ENCODE data around the gene LGALS7.
"Not testable (repeated sequence)": the region's sequence is repeated elsewhere in the genome, so short reads cannot be mapped to it uniquely, and the experiment has no call there.

The LGALS7 gene

DNA sequence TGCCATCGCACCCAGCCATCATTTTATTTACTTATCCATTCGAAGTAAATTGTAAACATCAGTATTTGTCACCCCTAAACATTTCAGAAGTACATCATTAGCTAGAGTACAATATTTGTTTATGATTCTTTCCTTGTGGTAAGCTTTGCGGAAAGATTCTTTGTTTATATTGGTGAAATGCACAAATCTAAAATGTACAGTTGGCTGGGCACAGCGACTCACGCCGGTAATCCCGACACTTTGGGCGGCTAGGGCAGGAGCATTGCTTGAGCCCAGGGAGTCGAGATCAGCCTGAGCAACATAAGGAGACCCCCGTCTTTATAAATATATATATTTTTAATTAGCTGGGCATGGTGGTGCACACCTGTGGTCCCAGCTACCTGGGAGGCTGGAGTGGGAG lies 25.8 kb upstream of the LGALS7 start:
- DNase-seq (ENCODE audit: low spot score) = no peak

- not testable (repeated sequence) for DNase-seq (ENCODE audit: low spot score)
These were observed 24.5 kb upstream of the LGALS7 start for GRCh38 chr19:38797781-38798180.

- DNase-seq (ENCODE audit: low spot score) = no peak
These were observed 22.8 kb upstream of the LGALS7 start for GRCh38 chr19:38796154-38796553.

DNA sequence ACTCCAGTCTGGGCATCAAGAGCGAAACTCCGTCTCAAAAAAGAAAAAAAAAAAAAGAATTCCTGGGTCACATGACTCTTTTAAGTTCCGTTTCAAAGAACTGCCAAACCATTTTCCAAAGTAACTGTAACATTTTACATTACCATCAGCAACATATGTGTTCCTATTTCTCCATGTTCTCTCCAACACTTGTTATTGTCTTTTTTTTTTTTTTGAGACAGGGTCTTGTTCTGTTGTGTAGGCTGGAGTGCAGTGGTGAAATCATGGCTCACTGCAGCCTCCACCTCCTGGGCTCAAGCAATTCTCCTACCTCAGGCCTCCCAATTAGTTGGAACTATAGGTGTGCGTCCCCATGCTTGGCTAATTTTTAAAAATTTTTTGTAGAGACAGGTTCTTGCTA lies 22.2 kb upstream of the LGALS7 start:
- DNase-seq (ENCODE audit: low spot score) = no peak

- no peak for DNase-seq (ENCODE audit: low spot score)
These were observed 20.4 kb upstream of the LGALS7 start for GRCh38 chr19:38793671-38794070.

DNA sequence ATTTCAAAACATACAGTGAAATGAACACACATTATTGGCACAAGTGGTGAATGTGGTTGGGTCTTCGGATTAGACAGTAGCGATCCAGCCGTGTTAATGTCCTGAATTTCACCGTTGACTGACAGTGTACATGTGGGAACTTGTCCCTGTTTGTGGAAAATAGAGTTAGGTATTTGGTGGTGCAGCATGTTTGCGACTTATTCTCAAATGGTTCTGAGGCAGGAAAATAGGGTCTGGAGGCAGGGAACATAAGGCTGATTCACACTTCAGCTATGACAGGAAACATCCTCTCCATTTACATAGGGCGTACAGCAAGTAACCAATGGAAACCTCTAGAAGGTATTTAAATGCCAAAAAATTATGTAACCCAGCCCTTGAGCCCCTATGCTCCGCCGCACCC lies 19.9 kb upstream of the LGALS7 start:
- DNase-seq (ENCODE audit: low spot score) = no peak

DNA sequence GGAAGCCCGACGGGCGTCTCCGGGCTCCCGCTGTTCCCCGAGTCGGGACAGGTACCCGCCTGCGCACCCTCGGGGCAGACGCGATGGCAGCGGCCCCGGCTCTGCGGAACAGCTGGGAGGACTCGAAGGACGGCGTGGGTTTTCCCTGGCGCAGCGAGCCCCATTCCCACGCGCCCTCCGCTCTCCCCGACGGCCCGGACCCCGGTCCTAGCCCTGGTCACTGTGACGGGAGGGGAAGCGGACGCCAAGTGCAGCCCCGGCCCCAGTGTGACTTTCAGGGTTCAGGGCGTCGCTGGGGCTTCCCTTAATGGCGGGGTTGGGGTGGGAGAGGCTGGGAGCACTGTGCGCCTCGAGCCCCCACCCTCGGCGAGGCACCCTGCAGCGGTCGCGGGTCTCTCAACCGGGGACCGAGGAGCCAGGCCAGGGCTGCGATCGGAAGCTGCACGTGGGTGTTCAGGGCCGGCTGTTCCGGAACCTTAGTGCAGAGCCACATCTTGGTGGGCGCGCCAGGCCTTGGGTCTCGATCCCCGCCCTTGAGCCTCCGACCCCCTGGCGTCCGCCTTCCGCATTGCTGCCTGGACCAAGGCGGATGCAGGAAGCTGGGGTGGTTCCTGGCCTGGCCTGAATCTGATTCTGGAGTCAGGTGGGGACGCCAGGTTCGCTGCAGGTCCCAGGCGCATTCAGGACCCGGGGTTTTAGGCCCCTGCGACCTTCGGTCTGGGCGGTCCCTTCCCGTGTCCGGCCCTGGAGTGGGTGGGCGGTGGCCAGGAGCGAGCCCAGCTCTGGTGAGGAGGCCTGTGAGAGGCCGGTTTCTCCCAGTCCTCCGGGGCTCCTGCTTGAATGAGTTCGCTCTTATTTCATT lies 19.2 kb upstream of the LGALS7 start:
- DNase-seq (ENCODE audit: low spot score) = no peak

DNA sequence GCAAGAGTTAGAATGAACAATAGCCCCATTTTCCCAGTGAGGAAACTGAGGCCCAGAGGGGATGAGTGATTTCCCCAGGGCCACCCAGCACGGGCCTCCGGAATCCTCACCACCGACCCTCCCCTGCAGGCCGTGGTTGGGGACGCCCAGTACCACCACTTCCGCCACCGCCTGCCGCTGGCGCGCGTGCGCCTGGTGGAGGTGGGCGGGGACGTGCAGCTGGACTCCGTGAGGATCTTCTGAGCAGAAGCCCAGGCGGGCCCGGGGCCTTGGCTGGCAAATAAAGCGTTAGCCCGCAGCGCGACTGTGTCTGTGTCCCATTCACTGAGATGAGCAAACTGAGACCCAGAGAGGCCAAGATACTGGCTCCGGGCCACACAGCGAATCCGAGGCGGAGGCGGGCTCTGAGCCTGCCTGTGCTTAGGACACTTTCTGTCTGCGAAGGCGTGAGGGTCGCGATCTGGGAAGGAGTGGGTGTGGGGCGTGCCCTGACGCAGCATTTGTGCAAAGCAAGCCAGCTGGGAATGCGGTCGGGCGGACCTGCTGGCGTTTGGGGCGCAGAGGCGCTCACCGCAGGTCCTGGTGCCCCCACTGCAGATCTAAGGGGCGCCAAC lies 18.2 kb upstream of the LGALS7 start:
- DNase-seq (ENCODE audit: low spot score) = not testable (repeated sequence)

DNA sequence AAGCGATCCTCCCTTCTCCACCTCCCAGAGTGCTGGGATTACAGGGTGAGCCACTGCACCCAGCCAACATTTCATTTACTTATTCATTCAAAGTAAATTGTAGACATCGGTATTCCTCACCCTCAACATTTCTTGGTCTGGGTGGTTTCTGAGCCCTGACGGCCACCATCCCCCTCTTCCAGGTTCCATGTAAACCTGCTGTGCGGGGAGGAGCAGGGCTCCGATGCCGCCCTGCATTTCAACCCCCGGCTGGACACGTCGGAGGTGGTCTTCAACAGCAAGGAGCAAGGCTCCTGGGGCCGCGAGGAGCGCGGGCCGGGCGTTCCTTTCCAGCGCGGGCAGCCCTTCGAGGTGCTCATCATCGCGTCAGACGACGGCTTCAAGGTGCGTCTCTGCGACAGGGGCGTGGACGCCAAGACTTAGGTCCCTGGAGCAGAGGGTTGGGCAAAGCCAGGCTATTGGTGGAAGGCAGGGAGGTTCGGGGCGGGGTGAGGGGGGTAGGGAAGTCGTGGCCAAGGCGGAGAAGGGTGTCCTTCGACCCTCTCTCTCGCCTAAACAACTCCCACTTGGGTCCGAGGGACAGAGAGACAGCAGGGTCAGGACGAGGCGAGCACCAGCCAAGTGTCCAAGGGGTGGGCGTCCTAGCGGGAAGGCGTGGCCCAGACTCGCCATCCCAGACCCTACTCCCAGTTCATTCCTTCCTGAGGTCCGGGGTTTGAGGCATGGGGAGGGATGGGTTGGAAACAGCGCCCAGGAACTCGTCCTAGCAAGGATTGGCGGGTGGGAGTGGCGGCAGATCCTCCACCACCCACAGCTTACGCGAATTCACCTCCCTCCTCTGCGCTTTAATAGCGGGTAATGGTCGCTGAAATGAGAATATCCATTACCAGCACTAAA lies 17.4 kb upstream of the LGALS7 start:
- DNase-seq (ENCODE audit: low spot score) = not testable (repeated sequence)

- no peak for DNase-seq (ENCODE audit: low spot score)
These were observed 15.3 kb upstream of the LGALS7 start, which contains the start of gene LGALS7B for GRCh38 chr19:38788478-38789243. TSS of gene LGALS7B (plus strand) at chr19:38789200. CDS start at chr19:38789227, 27 bp downstream.

- no peak for DNase-seq (ENCODE audit: low spot score)
These were observed 13.4 kb upstream of the LGALS7 start for GRCh38 chr19:38786572-38787265.

GRCh38 chr19:38786061-38786460 lies 12.7 kb upstream of the LGALS7 start:
- not testable (repeated sequence) for DNase-seq (ENCODE audit: low spot score)

GRCh38 chr19:38785187-38785699 lies 11.9 kb upstream of the LGALS7 start:
- DNase-seq (ENCODE audit: low spot score) = no peak

GRCh38 chr19:38784224-38784623 lies 10.9 kb upstream of the LGALS7 start:
- DNase-seq (ENCODE audit: low spot score) = no peak

DNA sequence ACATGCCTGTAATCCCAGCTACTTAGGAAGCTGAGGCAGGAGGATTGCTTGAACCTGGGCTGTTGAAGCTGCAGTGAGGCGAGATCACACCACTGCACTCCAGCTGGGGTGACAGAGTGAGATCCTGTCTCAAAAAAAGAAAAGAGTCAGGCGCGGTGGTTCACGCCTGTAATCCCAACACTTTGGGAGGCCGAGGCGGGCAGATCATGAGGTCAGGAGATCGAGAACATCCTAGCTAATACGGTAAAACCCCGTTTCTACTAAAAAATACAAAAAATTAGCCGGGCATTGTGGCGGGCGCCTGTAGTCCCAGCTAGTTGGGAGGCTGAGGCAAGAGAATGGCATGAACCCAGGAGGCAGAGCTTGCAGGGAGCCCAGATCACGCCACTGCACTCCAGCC lies 8.9 kb upstream of the LGALS7 start:
- DNase-seq (ENCODE audit: low spot score) = not testable (repeated sequence)

GRCh38 chr19:38781058-38781457 lies 7.7 kb upstream of the LGALS7 start:
- DNase-seq (ENCODE audit: low spot score) = no peak

DNA sequence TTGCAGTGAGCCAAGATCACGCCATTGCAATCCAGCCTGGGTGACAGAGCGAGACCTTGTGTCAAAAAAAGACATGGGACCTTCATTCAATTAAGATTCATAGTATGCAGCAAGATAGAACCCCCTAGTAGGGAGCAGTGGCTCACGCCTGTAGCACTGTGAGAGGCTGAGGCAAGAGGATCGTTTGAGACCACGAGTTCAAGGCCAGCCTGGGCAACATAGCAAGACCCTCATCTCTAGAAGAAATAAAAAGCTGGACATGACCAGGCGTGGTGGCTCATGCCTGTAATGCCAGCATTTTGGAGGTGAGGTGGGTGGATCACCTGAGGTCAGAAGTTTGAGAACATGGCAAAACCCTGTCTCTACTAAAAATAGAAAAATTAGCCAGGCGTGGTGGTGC lies 7.1 kb upstream of the LGALS7 start:
- no peak for DNase-seq (ENCODE audit: low spot score)

DNA sequence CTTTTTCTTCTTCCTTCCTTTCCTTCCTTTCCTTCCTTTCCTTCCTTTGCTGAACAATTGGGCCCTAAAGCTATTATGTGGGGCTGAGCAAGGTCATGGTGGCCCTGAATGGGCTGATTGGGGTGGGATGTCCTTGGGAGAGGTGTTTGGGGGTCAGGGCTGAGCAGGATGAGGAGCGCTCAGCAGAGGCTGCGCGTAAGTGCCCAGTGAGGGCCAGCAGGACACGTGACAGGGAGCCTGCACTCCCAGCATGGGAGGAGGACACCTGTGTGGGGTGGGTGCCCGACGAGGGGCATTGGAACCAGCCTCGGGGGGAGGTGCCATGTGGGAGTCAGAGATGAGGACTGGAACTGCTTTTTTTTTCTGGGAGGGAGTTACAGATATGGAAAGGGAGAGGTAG lies 5.4 kb upstream of the LGALS7 start:
- no peak for DNase-seq (ENCODE audit: low spot score)

DNA sequence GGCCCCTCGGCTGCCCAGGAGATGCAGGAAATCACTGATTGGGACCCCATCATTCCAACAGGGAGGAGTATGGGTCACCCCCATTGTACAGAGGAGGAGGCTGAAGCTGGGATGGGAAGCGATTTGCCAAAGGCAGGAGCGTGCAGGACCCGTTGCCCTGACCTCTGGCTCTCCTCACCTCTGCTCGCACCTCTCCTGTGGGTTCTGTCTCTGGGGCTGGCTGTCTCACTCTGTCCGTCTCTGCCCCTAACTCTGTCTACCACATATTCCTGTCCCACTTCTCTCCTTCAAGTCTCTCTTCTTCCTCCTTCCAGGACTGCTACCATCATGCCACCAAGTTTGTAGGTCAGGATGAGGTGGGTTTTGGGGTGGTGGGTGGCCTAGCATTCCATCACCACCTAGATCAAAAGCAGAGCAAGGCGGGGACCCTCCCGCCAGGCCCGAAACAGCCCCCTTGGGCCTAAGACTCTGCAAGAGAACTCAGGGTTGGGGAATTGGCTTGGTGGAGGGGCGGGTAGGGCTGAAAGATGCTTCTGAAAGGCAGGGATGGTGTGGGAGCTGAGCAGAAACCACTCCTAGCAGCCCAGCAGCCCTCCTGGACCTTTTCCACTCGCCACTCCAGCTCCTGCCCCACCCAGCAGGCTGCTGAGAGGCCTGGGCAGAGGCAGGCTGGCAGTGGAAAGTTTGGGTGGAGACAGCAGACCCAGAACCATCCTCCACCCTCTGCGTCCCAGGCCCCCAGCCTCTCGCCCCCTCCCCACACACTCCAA lies 1.0 kb upstream of the LGALS7 start:
- no peak for DNase-seq (ENCODE audit: low spot score)

GRCh38 chr19:38771569-38771968 lies 1.7 kb downstream of the LGALS7 start:
- not testable (repeated sequence) for DNase-seq (ENCODE audit: low spot score)

Data from cerebellar cortex (tissue), 1 donor.